Erythroblast (primary cell): Measurements from ENCODE around the gene GTF2H3.

Experiments used
- GATA1 ChIP-seq: IDR thresholded peaks from 2 replicates; pipeline ENCODE4 v1.6.1; 2011; ENCODE audit warnings: low read depth, mild to moderate bottlenecking, control low read depth, low read length, moderate library complexity
- POLR2A ChIP-seq: IDR thresholded peaks from 2 replicates; pipeline ENCODE4 v1.6.1; 2011; ENCODE audit warnings: mild to moderate bottlenecking, low read length

- TF ChIP-seq POLR2A, result no peak
- TF ChIP-seq GATA1, result no peak
Measured at GRCh38 chr12:123670882-123671728, 37.5 kb downstream of the GTF2H3 start, which contains the start of gene TCTN2.
